Measurements from ENCODE around the gene ANKRD62. TPM values are rescaled to one million over a fixed set of nuclear protein-coding genes. Genes with fewer than 3 reads are reported as not detected.

The ANKRD62 gene
- total RNA-seq, 1 experiment from 2014 or later, result not detected

GRCh38 chr18:12087471-12088025 lies 6.1 kb upstream of the ANKRD62 start:
- Histone ChIP-seq H3K9me3 (ENCODE audit: control insufficient read depth, insufficient read depth, low read depth, low read length) (no peaks in the 10 kb centered on the region), H3K27me3 (ENCODE audit: control insufficient read depth, insufficient read depth, low read length) (peaks cover 4% of the 10 kb centered on the region; the same call in 1 of the 2 replicates), H3K36me3 (ENCODE audit: control insufficient read depth, insufficient read depth, low read length) (no peaks in the 10 kb centered on the region), H3K4me3 (ENCODE audit: low read depth in 2 of 2, low read length in 2 of 2) (no peak overlapping the region), H3K27ac (ENCODE audit: low read length) (no peak overlapping the region), H3K4me1 (ENCODE audit: control insufficient read depth, insufficient read depth, low read length) (no peaks in the 10 kb centered on the region)
- ChIA-PET CTCF (no interaction called here), POLR2A (no interaction called here)
- intact Hi-C loops (cut with micrococcal nuclease; ENCODE audit: unreplicated experiment) (no loop called here), in situ Hi-C loops (cut with HindIII; ENCODE audit: low pct_unique_long_range_greater_than_20kb, low sequenced_read_pairs) (no loop called here)
- no peak for ATAC-seq
- no peak for TF ChIP-seq POLR2AphosphoS5 (IDR thresholded peaks at IDR 0.05; ENCODE audit: low read depth, low read length)
- no peak for TF ChIP-seq CTCF (IDR thresholded peaks at IDR 0.05)
- no peak for TF ChIP-seq SIN3A (IDR thresholded peaks at IDR 0.05; ENCODE audit: borderline replicate concordance, insufficient read depth, low read depth, low read length)
- TF ChIP-seq REST (IDR thresholded peaks at IDR 0.05; ENCODE audit: insufficient read depth in 1 of 2, low read depth in 2 of 2, low read length in 1 of 2), result no peak
- TF ChIP-seq TCF7L2 (IDR thresholded peaks at IDR 0.05; ENCODE audit: low read depth, low read length), result no peak
- no peak for DNase-seq (ENCODE audit: low read depth, low spot score)
- BruUV-seq (replicated peaks), result no TSS peak

- no peak for DNase-seq (ENCODE audit: low read depth, low spot score)
- in situ Hi-C loops (cut with HindIII; ENCODE audit: low pct_unique_long_range_greater_than_20kb, low sequenced_read_pairs), result no loop called here
- H3K36me3 ChIP-seq (ENCODE audit: control insufficient read depth, insufficient read depth, low read length), result no peaks in the 10 kb centered on the region
- ChIA-PET CTCF (no interaction called here), POLR2A (no interaction called here)
- TF ChIP-seq TCF7L2 (IDR thresholded peaks at IDR 0.05; ENCODE audit: low read depth, low read length) (no peak), CTCF (IDR thresholded peaks at IDR 0.05) (no peak), SIN3A (IDR thresholded peaks at IDR 0.05; ENCODE audit: borderline replicate concordance, insufficient read depth, low read depth, low read length) (no peak), REST (IDR thresholded peaks at IDR 0.05; ENCODE audit: insufficient read depth in 1 of 2, low read depth in 2 of 2, low read length in 1 of 2) (no peak), POLR2AphosphoS5 (IDR thresholded peaks at IDR 0.05; ENCODE audit: low read depth, low read length) (no peak)
- intact Hi-C loops (cut with micrococcal nuclease; ENCODE audit: unreplicated experiment), result no loop called here
- H3K9me3 ChIP-seq (ENCODE audit: control insufficient read depth, insufficient read depth, low read depth, low read length), result no peaks in the 10 kb centered on the region
- H3K27ac ChIP-seq (ENCODE audit: low read length), result no peak overlapping the region
- H3K27me3 ChIP-seq (ENCODE audit: control insufficient read depth, insufficient read depth, low read length), result peaks cover 2% of the 10 kb centered on the region; the same call in 1 of the 2 replicates
- BruUV-seq (replicated peaks), result no TSS peak
- H3K4me3 ChIP-seq (ENCODE audit: low read depth in 2 of 2, low read length in 2 of 2), result no peak overlapping the region
- ATAC-seq, result no peak
- no peaks in the 10 kb centered on the region for H3K4me1 ChIP-seq (ENCODE audit: control insufficient read depth, insufficient read depth, low read length)
These were observed 5.5 kb upstream of the ANKRD62 start for GRCh38 chr18:12088096-12088495.

All from Panc1 (cell line).